Endodermal cell (in vitro differentiated cells): ENCODE measurements around the gene HMCES. TPM values are rescaled to one million over a fixed set of nuclear protein-coding genes. Genes with fewer than 3 reads are reported as not detected.

Experiments used
- DNase-seq: peaks from one replicate; pipeline ENCODE4 v3.0.0-alpha.2; 2017
- H3K27ac ChIP-seq: 2 replicates; pipeline ENCODE4 v1.5.1; 2013; ENCODE audit warnings: mild to moderate bottlenecking, low read depth, low read length, moderate library complexity
- H3K27me3 ChIP-seq: 2 replicates; pipeline ENCODE4 v1.6.1; 2013; ENCODE audit warnings: mild to moderate bottlenecking, low read length, moderate library complexity; ENCODE audit not compliant: insufficient read depth, control insufficient read depth, poor library complexity, severe bottlenecking
- H3K36me3 ChIP-seq: 2 replicates; pipeline ENCODE4 v1.7.0; 2013; ENCODE audit warnings: mild to moderate bottlenecking, low read length, moderate library complexity; ENCODE audit not compliant: control insufficient read depth, insufficient read depth
- H3K4me1 ChIP-seq: one replicate; pipeline ENCODE4 v1.7.0; 2013; ENCODE audit warnings: low read length; ENCODE audit not compliant: control insufficient read depth, insufficient read depth
- H3K4me3 ChIP-seq: 2 replicates; pipeline ENCODE4 v1.5.1; 2013; ENCODE audit warnings: mild to moderate bottlenecking, low read length, moderate library complexity
- H3K9ac ChIP-seq: 2 replicates; pipeline ENCODE4 v1.6.1; 2013; ENCODE audit warnings: mild to moderate bottlenecking, low read length, moderate library complexity; ENCODE audit not compliant: poor library complexity, severe bottlenecking; ENCODE audit errors: extremely low read depth
- H3K9me3 ChIP-seq: 2 replicates; pipeline ENCODE4 v1.6.1; 2013; ENCODE audit warnings: mild to moderate bottlenecking, low read length, moderate library complexity; ENCODE audit not compliant: control insufficient read depth
- H3K27ac Mint-ChIP-seq: 2 replicates; pipeline ENCODE4 v1.8.0; 2020; ENCODE audit warnings: mixed read lengths
- H3K27me3 Mint-ChIP-seq: 2 replicates; pipeline ENCODE4 v1.8.0; 2021; ENCODE audit warnings: mild to moderate bottlenecking, mixed read lengths; ENCODE audit not compliant: insufficient read depth
- H3K36me3 Mint-ChIP-seq: 2 replicates; pipeline ENCODE4 v1.8.0; 2020; ENCODE audit warnings: low read depth, mixed read lengths
- H3K4me1 Mint-ChIP-seq: 2 replicates; pipeline ENCODE4 v1.8.0; 2020; ENCODE audit warnings: mixed read lengths
- H3K4me3 Mint-ChIP-seq: 2 replicates; pipeline ENCODE4 v1.8.0; 2020; ENCODE audit warnings: mild to moderate bottlenecking, moderate library complexity, mixed read lengths
- H3K9me3 Mint-ChIP-seq: 2 replicates; pipeline ENCODE4 v1.8.0; 2020; ENCODE audit warnings: mild to moderate bottlenecking, mixed read lengths
- CTCF ChIP-seq: fragments of 200-600 bp; sonication (generic); conservative IDR thresholded peaks from 2 replicates; pipeline ENCODE4 v1.5.0; 2021; ENCODE audit warnings: antibody characterized with exemption, mild to moderate bottlenecking
- WGBS, 2 experiments: methylation state at CpG; one replicate each; pipeline versions ENCODE4 v1.1.5 to v1.1.7; 2013; ENCODE audit warnings: missing lambda C conversion rate in 2 of 2, mixed read lengths in 1 of 2; ENCODE audit not compliant: insufficient coverage in 1 of 2, insufficient read length in 1 of 2; 5-methylcytosine and 5-hydroxymethylcytosine counted together
- total RNA-seq, 2 donors: library from RNA; stranded (reverse); fragmentation: NEBNext Ultra II Directional in 1 of 2; extraction: Animal tissue kit (Norgen Biotek cat#: 25700) in 1 of 2; gene quantifications; 2 replicates in 1 of 2; 3 replicates in 1 of 2; pipeline ENCODE4 v1.2.1, GENCODE V29; 2021

The HMCES gene
- total RNA-seq, 2 donors from 2014 or later, result 42.9 to 46.9 TPM

- Histone ChIP-seq H3K4me3 (no peak overlapping the region), H3K27me3 (no peaks in the 10 kb centered on the region), H3K4me1 (no peaks in the 10 kb centered on the region), H3K27ac (no peak overlapping the region), H3K36me3 (no peaks in the 10 kb centered on the region), H3K9ac (no peak overlapping the region), H3K9me3 (no peaks in the 10 kb centered on the region)
- DNase-seq, result no peak
- Mint-ChIP-seq H3K27ac (no peak overlapping the region), H3K36me3 (no peaks in the 10 kb centered on the region), H3K27me3 (peaks cover 13% of the 10 kb centered on the region), H3K9me3 (peaks cover 8% of the 10 kb centered on the region), H3K4me1 (peaks cover 11% of the 10 kb centered on the region), H3K4me3 (no peak overlapping the region)
- no peak for TF ChIP-seq CTCF
- 97 to 100% methylated on average over 7 of the region's 7 CpGs for WGBS, 2 experiments
Observed at GRCh38 chr3:129345281-129345680, 66.6 kb downstream of the HMCES start.

- no peak overlapping the region for H3K27ac Mint-ChIP-seq
- Histone ChIP-seq H3K4me3 (no peak overlapping the region), H3K36me3 (no peaks in the 10 kb centered on the region), H3K27me3 (no peaks in the 10 kb centered on the region), H3K4me1 (no peaks in the 10 kb centered on the region), H3K9ac (no peak overlapping the region), H3K27ac (no peak overlapping the region), H3K9me3 (no peaks in the 10 kb centered on the region)
- TF ChIP-seq CTCF, result no peak
- WGBS, 2 experiments, result 83 to 91% methylated on average over 3 of the region's 3 CpGs
- peaks cover 2% of the 10 kb centered on the region for H3K9me3 Mint-ChIP-seq
- H3K4me1 Mint-ChIP-seq, result peaks cover 11% of the 10 kb centered on the region
- no peaks in the 10 kb centered on the region for H3K36me3 Mint-ChIP-seq
- peaks cover 13% of the 10 kb centered on the region for H3K27me3 Mint-ChIP-seq
- DNase-seq, result no peak
- H3K4me3 Mint-ChIP-seq, result no peak overlapping the region
Observed at GRCh38 chr3:129345971-129346370, 67.3 kb downstream of the HMCES start.

GRCh38 chr3:129346695-129347457 is 68.2 kb downstream of the HMCES start:
- Histone ChIP-seq H3K9ac (no peak overlapping the region), H3K9me3 (no peaks in the 10 kb centered on the region), H3K4me3 (no peak overlapping the region), H3K27ac (no peak overlapping the region), H3K27me3 (no peaks in the 10 kb centered on the region), H3K36me3 (no peaks in the 10 kb centered on the region), H3K4me1 (no peaks in the 10 kb centered on the region)
- WGBS, 2 experiments, result 80 to 83% methylated on average over 10 to 12 of the region's 12 CpGs
- TF ChIP-seq CTCF, result no peak
- peaks cover 11% of the 10 kb centered on the region for H3K4me1 Mint-ChIP-seq
- H3K36me3 Mint-ChIP-seq, result no peaks in the 10 kb centered on the region
- H3K27ac Mint-ChIP-seq, result no peak overlapping the region
- H3K4me3 Mint-ChIP-seq, result no peak overlapping the region
- no peaks in the 10 kb centered on the region for H3K9me3 Mint-ChIP-seq
- no peak for DNase-seq
- H3K27me3 Mint-ChIP-seq, result peaks cover 13% of the 10 kb centered on the region
